Endothelial cell of umbilical vein (primary cell): ENCODE results near the gene CD63. TPM values are rescaled to one million over a fixed set of nuclear protein-coding genes. Genes with fewer than 3 reads are reported as not detected.

Source experiments
- BruUV-seq: library from RNA; stranded (reverse); fragments of 400-500 nt; replicated peaks from 2 replicates; lab custom pipeline; 2021; lab: Mats Ljungman, UMichigan
- CTCF ChIA-PET: fragments of 300-600, 350-600 bp; sonication (Branson Sonifier 250); formaldehyde crosslinking; loops from one replicate; lab custom pipeline; 2021; ENCODE audit warnings: antibody characterized with exemption, inconsistent platforms; lab: Charles Lee
- POLR2A ChIA-PET: fragments of 300-600, 350-600 bp; sonication (Branson Sonifier 250); formaldehyde crosslinking; loops from one replicate; lab custom pipeline; 2021; ENCODE audit warnings: antibody characterized with exemption, inconsistent platforms; lab: Charles Lee
- DNase-seq: peaks from one replicate; pipeline ENCODE4 v3.0.0-alpha.2; 2011; ENCODE audit warnings: low read depth, low spot score
- FAIRE-seq: peaks from 2 replicates; lab custom pipeline; 2011; peaks lifted over from hg19 to GRCh38; lab: Jason Lieb, UNC
- H2AFZ ChIP-seq: 2 replicates; pipeline ENCODE4 v1.6.0; 2012; ENCODE audit warnings: low read depth, low read length, control low read depth, inconsistent platforms
- H3K27ac ChIP-seq: 2 replicates; pipeline ENCODE4 v1.5.1; 2011; ENCODE audit warnings: low read depth, mild to moderate bottlenecking, control low read depth, low read length, moderate library complexity; ENCODE audit not compliant: insufficient read depth
- H3K27me3 ChIP-seq, 2 experiments: 2 replicates each; pipeline versions ENCODE4 v1.6.0 to v1.6.1; 2011; ENCODE audit warnings: low read length in 2 of 2, mixed read lengths in 1 of 2; ENCODE audit not compliant: control insufficient read depth in 2 of 2, insufficient read depth in 2 of 2
- H3K36me3 ChIP-seq, 2 experiments: 2 replicates in 1 of 2; 3 replicates in 1 of 2; pipeline ENCODE4 v1.5.1; 2011; ENCODE audit warnings: low read length in 2 of 2, mild to moderate bottlenecking in 1 of 2, moderate library complexity in 1 of 2; ENCODE audit not compliant: control insufficient read depth in 2 of 2, insufficient read depth in 2 of 2; ENCODE audit errors: extremely low read depth in 1 of 2
- H3K4me1 ChIP-seq: 3 replicates; pipeline ENCODE4 v1.5.1; 2011; ENCODE audit warnings: mild to moderate bottlenecking, low read length; ENCODE audit not compliant: control insufficient read depth, insufficient read depth; ENCODE audit errors: extremely low read depth
- H3K4me2 ChIP-seq: 2 replicates; pipeline ENCODE4 v1.6.1; 2011; ENCODE audit warnings: low read length, control low read depth, mixed read lengths; ENCODE audit not compliant: insufficient read depth
- H3K4me3 ChIP-seq, 3 experiments: fragments of 200-600 bp in 1 of 3; sonication (generic), shearing (Covaris generic) in 1 of 3; replicated peaks in 1 of 3; 2 replicates each; pipeline ENCODE4 v1.5.1; 2011 to 2016; ENCODE audit warnings: control low read depth in 3 of 3, low read length in 3 of 3, mild to moderate bottlenecking in 2 of 3, inconsistent platforms in 1 of 3, low read depth in 1 of 3, moderate library complexity in 1 of 3; ENCODE audit not compliant: insufficient read depth in 1 of 3
- H3K79me2 ChIP-seq: 2 replicates; pipeline ENCODE4 v1.6.0; 2012; ENCODE audit warnings: low read length, inconsistent platforms; ENCODE audit not compliant: control insufficient read depth, insufficient read depth
- H3K9ac ChIP-seq: replicated peaks from 2 replicates; pipeline ENCODE3; 2011; ENCODE audit warnings: low read length, control low read depth; ENCODE audit not compliant: insufficient read depth; ENCODE audit errors: extremely low read depth
- H3K9me1 ChIP-seq: replicated peaks from 3 replicates; pipeline ENCODE4 v1.6.0; 2011; ENCODE audit warnings: mild to moderate bottlenecking, low read length; ENCODE audit not compliant: control insufficient read depth, insufficient read depth; ENCODE audit errors: extremely low read depth
- H3K9me3 ChIP-seq: replicated peaks from 2 replicates; pipeline ENCODE4 v1.5.1; 2012; ENCODE audit warnings: low read length, inconsistent platforms; ENCODE audit not compliant: control insufficient read depth, insufficient read depth
- H4K20me1 ChIP-seq: replicated peaks from 2 replicates; pipeline ENCODE3; 2011; ENCODE audit warnings: mild to moderate bottlenecking, low read length; ENCODE audit not compliant: control insufficient read depth, insufficient read depth; ENCODE audit errors: extremely low read depth
- EZH2 ChIP-seq: IDR thresholded peaks from 2 replicates; pipeline ENCODE4 v1.6.1; 2012; ENCODE audit warnings: borderline replicate concordance, low read depth, mild to moderate bottlenecking, moderate library complexity, low read length, inconsistent platforms; ENCODE audit not compliant: severe bottlenecking
- FOS ChIP-seq: IDR thresholded peaks from 2 replicates; pipeline ENCODE4 v1.6.1; 2011; ENCODE audit warnings: mild to moderate bottlenecking, low read length, moderate library complexity, borderline replicate concordance; ENCODE audit not compliant: insufficient read depth
- GATA2 ChIP-seq: IDR thresholded peaks from 2 replicates; pipeline ENCODE4 v1.7.0; 2011; ENCODE audit warnings: low read depth, mild to moderate bottlenecking, moderate library complexity, mixed read lengths, low read length; ENCODE audit not compliant: insufficient read length, insufficient read depth
- JUN ChIP-seq: IDR thresholded peaks from 2 replicates; pipeline ENCODE4 v1.6.1; 2011; ENCODE audit warnings: borderline replicate concordance, low read depth; ENCODE audit not compliant: insufficient read length, insufficient read depth
- MYC ChIP-seq: IDR thresholded peaks from one replicate; pipeline ENCODE4 v1.6.1; 2011; ENCODE audit warnings: mild to moderate bottlenecking, low read depth, low read length
- POLR2A ChIP-seq: IDR thresholded peaks from 2 replicates; pipeline ENCODE4 v1.6.1; 2012; ENCODE audit warnings: low read depth, mild to moderate bottlenecking, control low read depth, low read length
- POLR2AphosphoS5 ChIP-seq: IDR thresholded peaks from 2 replicates; pipeline ENCODE4 v1.6.1; 2012; ENCODE audit warnings: low read depth, mild to moderate bottlenecking, control low read depth, low read length, moderate library complexity; ENCODE audit not compliant: insufficient read depth
- dilution Hi-C: fragments of 300-500 bp; cut with MboI; formaldehyde crosslinking; loops from one replicate; pipeline ENCODE4 v1.15.0; 2019; ENCODE audit warnings: low sequenced_read_pairs; ENCODE audit not compliant: extremely low pct_ligation_motif_present
- intact Hi-C: fragments of 100-400 bp; cut with micrococcal nuclease; formaldehyde crosslinking; loops from one replicate; pipeline ENCODE4 v1.10.0; 2022
- polyA plus RNA-seq, 4 experiments: library from polyadenylated mRNA; depleted of rRNA in 3 of 4; stranded (reverse) in 3 of 4; unstranded in 1 of 4; fragments of >200 nt; gene quantifications; 2 replicates each; pipeline versions ENCODE4 v1.2.1 to v1.2.3, GENCODE V29; 2011 to 2012; ENCODE audit warnings: missing spikeins in 1 of 4
- total RNA-seq: library from RNA; stranded (reverse); gene quantifications from 2 replicates; pipeline ENCODE4 v1.2.3, GENCODE V29; 2021
- TF ChIP-seq, protein P1 (sequence below), 2 donors: IDR thresholded peaks; 1 replicate in 1 of 2; 2 replicates in 1 of 2; pipeline ENCODE4 v1.5.1; 2011; ENCODE audit warnings: low read length in 2 of 2, mild to moderate bottlenecking in 2 of 2, moderate library complexity in 2 of 2, control low read depth in 1 of 2, inconsistent platforms in 1 of 2, low read depth in 1 of 2; ENCODE audit not compliant: insufficient read depth in 1 of 2; ENCODE audit errors: extremely low read depth in 1 of 2
- TF ChIP-seq, protein P2 (sequence below): IDR thresholded peaks from 2 replicates; pipeline ENCODE4 v1.6.1; 2011; ENCODE audit not compliant: insufficient read depth, insufficient read length

CD63 gene
- total and polyA plus RNA-seq, 2 donors (not counting 3 experiments of a cell fraction or from before 2014, with no cell fraction given): 1,054 to 1,429 TPM

DNA sequence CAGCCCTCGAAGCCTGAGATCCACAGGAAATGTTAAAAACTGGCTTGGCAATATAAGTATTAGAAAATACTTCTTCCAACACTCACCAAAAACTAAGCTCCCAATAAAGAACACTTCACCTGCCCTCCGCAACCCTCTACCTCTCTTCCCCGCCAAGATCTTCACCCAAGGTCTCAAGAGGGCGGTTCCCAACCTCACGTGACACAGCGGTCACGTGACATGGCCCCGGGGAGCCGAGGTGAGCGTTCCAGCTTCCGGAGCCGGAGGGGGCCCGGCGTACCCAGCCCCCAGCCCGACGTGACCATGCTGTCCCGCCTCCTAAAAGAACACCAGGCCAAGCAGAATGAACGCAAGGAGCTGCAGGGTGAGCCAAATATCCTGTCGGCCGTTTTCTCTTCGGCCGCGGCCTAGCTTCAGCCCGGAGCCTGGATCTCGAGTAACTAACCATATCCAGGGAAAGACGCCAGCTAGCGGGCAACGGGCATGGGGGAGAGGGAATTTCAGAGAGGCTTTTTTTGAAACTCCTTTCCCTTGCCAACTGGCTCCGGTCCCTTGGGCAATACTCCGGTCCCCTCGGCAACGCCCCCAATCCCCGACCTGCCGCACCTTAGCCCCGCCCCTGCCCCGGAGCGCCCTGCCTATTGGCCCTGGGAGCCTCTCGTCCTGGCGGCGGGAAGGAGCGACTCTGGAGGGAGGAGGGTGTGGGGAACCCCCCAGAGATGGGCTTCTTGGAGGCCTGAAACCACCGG is 12.8 kb downstream of the CD63 start, which contains the start of gene BLOC1S1:
Gene BLOC1S1 (plus strand): TSS at position 214 of the 749 bp plus-strand sequence. CDS start 6 bp downstream, at position 220.
- peak; percentile 90 for FAIRE-seq
- no peaks in the 10 kb centered on the region for H4K20me1 ChIP-seq
- H3K4me2 ChIP-seq: peak within 1 kb of the TSS; percentile 87
- TSS peak; percentile 43 for BruUV-seq
- H3K79me2 ChIP-seq: no peaks in the 10 kb centered on the region
- H3K27me3 ChIP-seq: peaks cover 11 to 17% of the 10 kb centered on the region in 2 experiments
- peak within 1 kb of the TSS; percentile 89 for H3K9ac ChIP-seq
- peak; percentile 84 for DNase-seq
- intact Hi-C loops (no loop called here), dilution Hi-C loops (no loop called here)
- no peak for TF ChIP-seq JUN
- no peak for TF ChIP-seq GATA2
- TF ChIP-seq POLR2AphosphoS5: peak; percentile 63
- TF ChIP-seq MYC: no peak
- TF ChIP-seq, protein P1, sequence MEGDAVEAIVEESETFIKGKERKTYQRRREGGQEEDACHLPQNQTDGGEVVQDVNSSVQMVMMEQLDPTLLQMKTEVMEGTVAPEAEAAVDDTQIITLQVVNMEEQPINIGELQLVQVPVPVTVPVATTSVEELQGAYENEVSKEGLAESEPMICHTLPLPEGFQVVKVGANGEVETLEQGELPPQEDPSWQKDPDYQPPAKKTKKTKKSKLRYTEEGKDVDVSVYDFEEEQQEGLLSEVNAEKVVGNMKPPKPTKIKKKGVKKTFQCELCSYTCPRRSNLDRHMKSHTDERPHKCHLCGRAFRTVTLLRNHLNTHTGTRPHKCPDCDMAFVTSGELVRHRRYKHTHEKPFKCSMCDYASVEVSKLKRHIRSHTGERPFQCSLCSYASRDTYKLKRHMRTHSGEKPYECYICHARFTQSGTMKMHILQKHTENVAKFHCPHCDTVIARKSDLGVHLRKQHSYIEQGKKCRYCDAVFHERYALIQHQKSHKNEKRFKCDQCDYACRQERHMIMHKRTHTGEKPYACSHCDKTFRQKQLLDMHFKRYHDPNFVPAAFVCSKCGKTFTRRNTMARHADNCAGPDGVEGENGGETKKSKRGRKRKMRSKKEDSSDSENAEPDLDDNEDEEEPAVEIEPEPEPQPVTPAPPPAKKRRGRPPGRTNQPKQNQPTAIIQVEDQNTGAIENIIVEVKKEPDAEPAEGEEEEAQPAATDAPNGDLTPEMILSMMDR (IDR thresholded peaks at IDR 0.05; ENCODE audit: extremely low read depth in 1 of 2, insufficient read depth in 1 of 2, low read depth in 1 of 2, low read length in 2 of 2): no peak
- TF ChIP-seq FOS: no peak
- no peak for TF ChIP-seq EZH2
- TF ChIP-seq POLR2A: no peak
- TF ChIP-seq, protein P2, sequence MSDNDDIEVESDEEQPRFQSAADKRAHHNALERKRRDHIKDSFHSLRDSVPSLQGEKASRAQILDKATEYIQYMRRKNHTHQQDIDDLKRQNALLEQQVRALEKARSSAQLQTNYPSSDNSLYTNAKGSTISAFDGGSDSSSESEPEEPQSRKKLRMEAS: peak; percentile 94
- peak within 1 kb of the TSS; percentile 66 to 94 (median 82) for H3K4me3 ChIP-seq
- H3K36me3 ChIP-seq: no peaks in the 10 kb centered on the region
- ChIA-PET POLR2A (no interaction called here), CTCF (interaction anchor here (0.6 to 11.1 kb wide), 8 partner anchors 9 to 1391 kb away, joined by 3 to 151 read pairs (median 3); partner anchors contain the start of genes CD63, COPZ1, ITGA7 and SMARCC2)
- H3K27ac ChIP-seq: peak within 1 kb of the TSS; percentile 83
- H3K4me1 ChIP-seq: peaks cover 24% of the 10 kb centered on the region
- H3K9me3 ChIP-seq: no peaks in the 10 kb centered on the region
- H2AFZ ChIP-seq: peak within 1 kb of the TSS; percentile 97
- H3K9me1 ChIP-seq: no peaks in the 10 kb centered on the region
